Measurements from ENCODE around the gene BLOC1S3.

BLOC1S3 gene

GRCh38 chr19:45146741-45147205 lies 31.8 kb upstream of the BLOC1S3 start:
- no peaks in the 10 kb centered on the region for H3K79me2 ChIP-seq (ENCODE audit: insufficient read depth, low read length)
- H3K36me3 ChIP-seq (ENCODE audit: low read length): no peaks in the 10 kb centered on the region
- no peaks in the 10 kb centered on the region for H3K27me3 ChIP-seq (ENCODE audit: low read length)
- H3K4me3 ChIP-seq (ENCODE audit: insufficient read depth, low read length, poor library complexity, severe bottlenecking): no peak overlapping the region
- TF ChIP-seq CTCF (IDR thresholded peaks at IDR 0.05; ENCODE audit: insufficient read depth, low read length, poor library complexity, severe bottlenecking): no peak
- no peak for TF ChIP-seq EZH2phosphoT487 (conservative IDR thresholded peaks at IDR 0.05; ENCODE audit: low read length)
- no peaks in the 10 kb centered on the region for H3K9me3 ChIP-seq (ENCODE audit: insufficient read depth, low read length)
- no peak overlapping the region for H3K9ac ChIP-seq (ENCODE audit: low read length)
- no peak overlapping the region for H3K27ac ChIP-seq (ENCODE audit: low read depth, low read length)
- no peaks in the 10 kb centered on the region for H3K9me2 ChIP-seq (replicated peaks; ENCODE audit: insufficient read depth, low read length)
- H2AFZ ChIP-seq (ENCODE audit: low read depth, low read length, severe bottlenecking): no peak overlapping the region
- no peaks in the 10 kb centered on the region for H4K20me1 ChIP-seq (ENCODE audit: low read depth, low read length)
- H3K4me2 ChIP-seq (ENCODE audit: low read depth, low read length, poor library complexity, severe bottlenecking): no peak overlapping the region
- no peaks in the 10 kb centered on the region for H3F3A ChIP-seq (ENCODE audit: insufficient read depth)

- TF ChIP-seq EZH2phosphoT487 (conservative IDR thresholded peaks at IDR 0.05; ENCODE audit: low read length) (no peak), CTCF (IDR thresholded peaks at IDR 0.05; ENCODE audit: insufficient read depth, low read length, poor library complexity, severe bottlenecking) (no peak)
- no peaks in the 10 kb centered on the region for H3F3A ChIP-seq (ENCODE audit: insufficient read depth)
- no peaks in the 10 kb centered on the region for H3K9me3 ChIP-seq (ENCODE audit: insufficient read depth, low read length)
- no peaks in the 10 kb centered on the region for H3K36me3 ChIP-seq (ENCODE audit: low read length)
- no peak overlapping the region for H3K4me2 ChIP-seq (ENCODE audit: low read depth, low read length, poor library complexity, severe bottlenecking)
- no peaks in the 10 kb centered on the region for H3K79me2 ChIP-seq (ENCODE audit: insufficient read depth, low read length)
- H3K27me3 ChIP-seq (ENCODE audit: low read length): no peaks in the 10 kb centered on the region
- H3K27ac ChIP-seq (ENCODE audit: low read depth, low read length): no peak overlapping the region
- no peaks in the 10 kb centered on the region for H4K20me1 ChIP-seq (ENCODE audit: low read depth, low read length)
- H3K9ac ChIP-seq (ENCODE audit: low read length): no peak overlapping the region
- H3K4me3 ChIP-seq (ENCODE audit: insufficient read depth, low read length, poor library complexity, severe bottlenecking): no peak overlapping the region
- H3K9me2 ChIP-seq (replicated peaks; ENCODE audit: insufficient read depth, low read length): no peaks in the 10 kb centered on the region
- no peak overlapping the region for H2AFZ ChIP-seq (ENCODE audit: low read depth, low read length, severe bottlenecking)
Observed at GRCh38 chr19:45147835-45148676, 30.5 kb upstream of the BLOC1S3 start.

GRCh38 chr19:45149129-45149528 lies 29.5 kb upstream of the BLOC1S3 start:
- Histone ChIP-seq H3K4me2 (ENCODE audit: low read depth, low read length, poor library complexity, severe bottlenecking) (no peak overlapping the region), H3K36me3 (ENCODE audit: low read length) (no peaks in the 10 kb centered on the region), H4K20me1 (ENCODE audit: low read depth, low read length) (no peaks in the 10 kb centered on the region)

More at GRCh38 chr19:45149129-45149528, 29.5 kb upstream of the BLOC1S3 start:
- no peak overlapping the region for H2AFZ ChIP-seq (ENCODE audit: low read depth, low read length, severe bottlenecking)
- H3K27ac ChIP-seq (ENCODE audit: low read depth, low read length): no peak overlapping the region
- no peaks in the 10 kb centered on the region for H3K9me2 ChIP-seq (replicated peaks; ENCODE audit: insufficient read depth, low read length)
- no peak overlapping the region for H3K9ac ChIP-seq (ENCODE audit: low read length)
- no peak for TF ChIP-seq EZH2phosphoT487 (conservative IDR thresholded peaks at IDR 0.05; ENCODE audit: low read length)
- TF ChIP-seq CTCF (IDR thresholded peaks at IDR 0.05; ENCODE audit: insufficient read depth, low read length, poor library complexity, severe bottlenecking): no peak
- no peak overlapping the region for H3K4me3 ChIP-seq (ENCODE audit: insufficient read depth, low read length, poor library complexity, severe bottlenecking)
- no peaks in the 10 kb centered on the region for H3K27me3 ChIP-seq (ENCODE audit: low read length)
- no peaks in the 10 kb centered on the region for H3K79me2 ChIP-seq (ENCODE audit: insufficient read depth, low read length)
- no peaks in the 10 kb centered on the region for H3F3A ChIP-seq (ENCODE audit: insufficient read depth)
- H3K9me3 ChIP-seq (ENCODE audit: insufficient read depth, low read length): no peaks in the 10 kb centered on the region

Data from SU-DHL-6 (cell line).